HG03108 (cell line): ENCODE results near the gene MTHFS.

Experiments
- ATAC-seq: cut with Tn5 transposase; IDR thresholded peaks from one replicate; pipeline ENCODE4 v1.9.1; 2021; ENCODE audit warnings: moderate library complexity; ENCODE audit not compliant: unreplicated experiment

MTHFS gene

DNA sequence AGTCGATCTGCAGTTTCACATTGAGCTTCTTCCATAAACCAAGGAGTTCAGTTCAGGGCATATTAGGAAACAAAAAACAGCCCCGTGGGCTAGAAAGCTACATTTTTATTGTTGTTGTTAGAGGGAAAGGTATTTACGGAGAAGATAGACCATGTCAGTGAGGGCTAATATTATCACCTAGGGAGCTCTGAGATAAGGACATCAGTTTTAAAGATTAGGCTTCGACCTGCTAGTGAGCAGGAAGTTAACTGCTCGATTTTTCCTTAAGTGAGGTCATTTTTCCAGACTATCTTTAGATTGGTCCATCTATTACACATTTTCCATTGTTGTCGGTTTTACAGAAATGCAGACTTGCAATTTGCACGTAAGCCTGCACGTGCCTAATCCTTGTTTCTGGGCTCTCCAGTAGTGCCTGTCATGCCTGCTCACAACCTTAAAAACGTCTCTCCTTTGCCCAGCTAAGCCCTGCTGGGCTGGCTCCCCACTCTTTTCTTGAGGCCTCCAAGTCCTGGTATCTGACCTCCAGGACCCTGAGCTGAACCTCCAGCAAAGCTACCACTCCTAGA, 72.6 kb downstream of the MTHFS start:
- ATAC-seq = no peak

- no peak for ATAC-seq
Measured at GRCh38 chr15:79820820-79821219, 76.0 kb downstream of the MTHFS start.

GRCh38 chr15:79820176-79820575, 76.6 kb downstream of the MTHFS start:
- no peak for ATAC-seq

- ATAC-seq = no peak
Measured at GRCh38 chr15:79816571-79816970, 80.2 kb downstream of the MTHFS start.

GRCh38 chr15:79815468-79815867, 81.3 kb downstream of the MTHFS start:
- no peak for ATAC-seq

DNA sequence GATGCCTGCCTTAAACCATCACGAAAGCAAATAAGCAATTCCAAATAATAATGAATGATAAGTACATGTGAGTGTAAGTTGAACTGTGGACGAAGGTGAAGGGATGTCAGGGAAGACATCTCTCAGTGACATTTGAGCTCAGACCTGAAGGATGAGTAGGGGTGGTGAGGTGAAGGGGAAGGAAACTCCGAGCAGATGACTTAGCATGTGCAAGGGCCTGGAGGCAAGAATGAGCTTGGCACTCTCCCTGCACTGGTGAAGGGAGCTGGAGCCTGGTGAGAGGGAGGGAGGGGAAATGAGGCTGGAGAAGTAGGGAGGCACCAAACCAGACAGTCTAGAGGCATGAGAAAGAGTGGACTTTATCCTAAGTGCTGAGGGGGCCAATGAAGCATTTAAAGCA, 84.3 kb downstream of the MTHFS start:
- no peak for ATAC-seq

DNA sequence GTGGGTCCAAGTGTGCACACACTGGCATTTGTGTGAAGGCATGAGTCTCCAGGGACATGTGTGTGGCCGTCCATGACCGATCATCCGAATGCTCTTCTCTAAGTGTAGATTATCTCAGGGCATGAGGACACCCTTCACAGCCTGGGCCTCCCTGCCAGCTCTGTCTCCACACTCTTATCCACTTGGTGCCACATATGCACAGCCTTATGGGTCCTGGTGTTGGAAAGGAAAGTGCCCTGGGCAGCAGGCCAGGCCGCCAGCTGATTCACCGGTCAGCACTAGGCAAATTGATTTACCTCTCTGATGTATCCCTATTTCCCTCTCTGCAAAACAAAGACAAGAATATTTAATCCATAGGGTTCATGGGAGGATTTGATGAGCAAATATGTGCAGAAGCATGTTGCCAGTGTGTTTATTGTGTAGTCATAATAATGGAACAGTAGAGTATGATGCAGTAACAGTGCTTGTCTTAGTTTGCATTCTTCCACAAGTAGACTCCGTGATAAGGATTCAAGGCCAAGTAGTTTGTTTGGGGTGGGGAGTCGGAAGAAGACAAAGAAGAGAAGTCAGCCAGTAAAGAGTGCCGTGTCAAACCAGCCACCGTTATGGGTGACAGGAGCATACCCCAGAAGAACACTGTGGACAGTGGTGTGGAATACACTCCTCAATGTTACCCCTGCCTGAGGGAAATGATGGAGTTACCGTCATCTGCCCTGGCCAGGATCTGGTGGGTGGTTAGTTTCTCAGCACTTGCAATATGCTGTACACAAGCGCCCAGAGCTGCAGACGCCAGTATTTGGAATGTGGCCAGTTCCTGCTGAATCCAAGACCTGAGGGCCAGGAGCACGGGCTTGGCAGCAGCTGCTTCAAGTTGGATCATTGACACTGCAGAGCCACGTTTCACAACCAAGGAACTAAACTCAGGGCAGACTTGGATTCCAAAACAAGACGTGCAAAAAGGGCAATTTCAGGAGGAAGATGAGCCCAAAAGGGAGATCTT, 85.1 kb downstream of the MTHFS start:
- ATAC-seq = no peak

DNA sequence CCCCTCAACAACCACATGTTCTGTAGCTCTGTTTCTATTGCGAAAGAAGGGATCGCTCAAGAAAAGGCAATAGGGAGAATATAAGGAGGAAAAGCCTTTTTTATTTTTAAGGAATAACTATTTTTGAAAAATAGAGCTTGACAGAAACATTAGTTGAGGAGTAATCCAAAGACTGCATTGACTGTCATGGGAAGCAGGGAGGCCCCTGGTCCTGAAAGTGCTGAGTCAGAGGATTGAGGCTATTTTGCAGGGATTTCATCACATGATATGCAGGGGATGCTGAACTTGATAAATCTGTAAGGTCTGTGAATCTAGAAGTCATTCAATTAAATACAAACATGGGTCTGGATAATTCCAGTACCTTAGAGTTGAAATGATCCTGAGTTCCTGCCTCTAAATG, 92.0 kb downstream of the MTHFS start:
- ATAC-seq = no peak

GRCh38 chr15:79798311-79798710, 98.5 kb downstream of the MTHFS start:
- ATAC-seq = no peak
